ENCODE data around the gene FDPS. TPM values are rescaled to one million over a fixed set of nuclear protein-coding genes. Genes with fewer than 3 reads are reported as not detected.

The FDPS gene
- total and polyA plus RNA-seq, 11 donors, result 63.7 to 120 (median 77.6) TPM

GRCh38 chr1:155296661-155297060 is 12.0 kb upstream of the FDPS start:
- H3K27me3 ChIP-seq, result peaks cover 6 to 41% (median 29%) of the 10 kb centered on the region in 9 donors
- WGBS, 4 donors, result 77 to 93% (median 85%) methylated on average over 3 of the region's 3 CpGs
- DNase-seq, result no peak

GRCh38 chr1:155297384-155297783 is 11.3 kb upstream of the FDPS start:
- no peak for DNase-seq
- 62 to 70% (median 69%) methylated on average over 7 of the region's 7 CpGs for WGBS, 4 donors
- no peaks in the 10 kb centered on the region for H3K36me3 ChIP-seq
- H3K27me3 ChIP-seq, result peaks cover 6 to 41% (median 27%) of the 10 kb centered on the region in 9 donors
- TF ChIP-seq POLR2A (IDR thresholded peaks at IDR 0.05), result no peak
- TF ChIP-seq CTCF (IDR thresholded peaks at IDR 0.05), result no peak
- no peak for ATAC-seq
- no peak overlapping the region for H3K4me3 ChIP-seq
- no peak overlapping the region for H3K27ac ChIP-seq
- intact Hi-C loops (cut with DNase I), result no loop called here
- peaks cover 0 to 10% (median 4%) of the 10 kb centered on the region in 12 donors for H3K4me1 ChIP-seq
- H3K9me3 ChIP-seq, result no peaks in the 10 kb centered on the region

More at GRCh38 chr1:155296661-155297060, 12.0 kb upstream of the FDPS start:
- TF ChIP-seq POLR2A (IDR thresholded peaks at IDR 0.05) (no peak), CTCF (IDR thresholded peaks at IDR 0.05) (no peak)
- Histone ChIP-seq H3K4me3 (no peak overlapping the region), H3K4me1 (peaks cover 0 to 10% (median 4%) of the 10 kb centered on the region in 12 donors), H3K27ac (no peak overlapping the region), H3K36me3 (no peaks in the 10 kb centered on the region), H3K9me3 (no peaks in the 10 kb centered on the region)
- no peak for ATAC-seq
- intact Hi-C loops (cut with DNase I), result no loop called here

- Histone ChIP-seq H3K27me3 (peaks cover 6 to 25% (median 18%) of the 10 kb centered on the region in 9 donors), H3K9me3 (no peaks in the 10 kb centered on the region), H3K36me3 (no peaks in the 10 kb centered on the region), H3K4me1 (peaks cover 0 to 6% (median 3%) of the 10 kb centered on the region in 12 donors), H3K27ac (no peak overlapping the region), H3K4me3 (no peak overlapping the region)
- WGBS, 4 donors, result 90 to 94% (median 93%) methylated on average over 8 of the region's 8 CpGs
- TF ChIP-seq POLR2A (IDR thresholded peaks at IDR 0.05), result no peak
- TF ChIP-seq CTCF (IDR thresholded peaks at IDR 0.05), result no peak
- ATAC-seq (no peak), DNase-seq (no peak)
- intact Hi-C loops (cut with DNase I), result no loop called here
Measured at GRCh38 chr1:155300024-155300423, 8.6 kb upstream of the FDPS start.

- Histone ChIP-seq H3K4me1 (no peaks in the 10 kb centered on the region), H3K27me3 (peaks cover 0 to 18% (median 10%) of the 10 kb centered on the region in 9 donors), H3K27ac (no peak overlapping the region), H3K4me3 (no peak overlapping the region), H3K9me3 (no peaks in the 10 kb centered on the region), H3K36me3 (no peaks in the 10 kb centered on the region)
- ATAC-seq, result no peak
- intact Hi-C loops (cut with DNase I), result no loop called here
- 88 to 94% (median 89%) methylated on average over 9 of the region's 9 CpGs for WGBS, 4 donors
- no peak for DNase-seq
- no peak for TF ChIP-seq CTCF (IDR thresholded peaks at IDR 0.05)
- TF ChIP-seq POLR2A (IDR thresholded peaks at IDR 0.05), result no peak
Measured at GRCh38 chr1:155300553-155301329, 7.9 kb upstream of the FDPS start.

Data from heart left ventricle (tissue), 16 donors.